ENCODE measurements around the gene DDX4.

- TF ChIP-seq POLR2AphosphoS5 (IDR thresholded peaks at IDR 0.05) (no peak), POLR2A (IDR thresholded peaks at IDR 0.05) (no peak), CTCF (IDR thresholded peaks at IDR 0.05) (no peak), EP300 (IDR thresholded peaks at IDR 0.05) (no peak)
Observed at GRCh38 chr5:55857247-55857640, 119.4 kb downstream of the DDX4 start.
